ENCODE data around the gene FAM135A.
"Not testable (repeated sequence)": the region's sequence is repeated elsewhere in the genome, so short reads cannot be mapped to it uniquely, and the experiment has no call there.

FAM135A gene

GRCh38 chr6:70396796-70397729 lies 16.2 kb upstream of the FAM135A start:
- DNase-seq, result no peak

- DNase-seq, result no peak
Measured at GRCh38 chr6:70398783-70399728, 14.3 kb upstream of the FAM135A start.

DNA sequence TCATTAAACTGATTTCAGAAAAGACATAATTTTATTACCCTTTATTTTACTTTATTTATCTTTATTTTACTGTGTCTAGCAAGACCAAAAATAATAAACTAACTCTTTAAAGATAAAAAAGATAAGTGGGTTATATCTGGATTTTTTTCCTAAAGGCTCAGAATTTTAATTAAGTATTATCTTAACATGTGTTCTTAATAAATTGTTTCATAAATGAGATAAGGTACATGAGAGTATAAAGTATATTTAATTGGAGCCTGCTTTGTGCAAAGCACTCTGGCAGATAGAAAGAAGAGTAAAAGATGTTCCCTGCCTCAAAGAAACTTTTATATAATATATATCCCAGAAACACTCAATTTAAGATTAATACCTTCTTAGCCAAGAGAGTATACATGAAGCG lies 8.7 kb upstream of the FAM135A start:
- DNase-seq, result no peak

- no peak for DNase-seq
Measured at GRCh38 chr6:70409216-70409615, 4.1 kb upstream of the FAM135A start.

- no peak for DNase-seq
Measured at GRCh38 chr6:70411542-70412251, 1.6 kb upstream of the FAM135A start.

DNA sequence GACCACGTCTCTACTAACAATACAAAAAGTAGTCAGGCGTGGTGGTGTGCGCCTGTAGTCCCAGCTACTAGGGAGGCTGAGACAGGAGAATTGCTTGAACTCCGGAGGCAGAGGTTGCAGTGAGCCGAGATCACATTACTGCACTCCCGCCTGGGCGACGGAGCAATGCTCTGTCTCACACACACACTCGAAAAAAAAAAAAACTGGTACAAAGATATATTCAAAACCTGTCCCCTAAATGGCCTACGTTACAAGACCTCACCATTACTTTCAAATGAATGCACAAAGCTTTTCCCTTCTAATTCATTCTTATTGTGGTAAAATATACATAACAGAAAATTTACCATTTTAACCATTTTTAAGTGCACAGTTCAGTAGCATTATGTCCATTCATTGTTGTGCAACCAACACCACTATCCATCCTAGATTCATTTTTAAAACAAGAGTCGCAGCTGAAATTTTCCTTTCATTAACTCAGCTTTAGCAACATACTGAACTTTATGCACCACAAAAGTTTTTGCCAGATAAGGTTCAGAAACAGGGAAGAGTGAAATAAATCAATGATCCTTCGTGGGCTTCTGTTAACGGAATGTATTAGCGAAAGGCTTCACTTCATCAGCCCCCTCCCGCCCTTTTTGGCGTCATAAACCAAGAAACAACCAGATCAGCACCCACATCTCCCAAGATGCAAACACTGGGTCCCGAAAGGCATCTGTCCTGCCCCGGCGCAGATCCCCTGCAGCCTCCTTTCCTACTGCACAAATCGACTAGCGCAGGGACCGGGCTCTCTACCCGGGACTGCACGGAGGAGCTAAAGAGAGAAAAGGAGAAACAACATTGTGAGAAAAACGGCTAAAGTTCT lies 825 bp upstream of the FAM135A start:
- no peak for DNase-seq

GRCh38 chr6:70413992-70414494 lies 735 bp downstream of the FAM135A start:
- peak; percentile 23 for DNase-seq

DNA sequence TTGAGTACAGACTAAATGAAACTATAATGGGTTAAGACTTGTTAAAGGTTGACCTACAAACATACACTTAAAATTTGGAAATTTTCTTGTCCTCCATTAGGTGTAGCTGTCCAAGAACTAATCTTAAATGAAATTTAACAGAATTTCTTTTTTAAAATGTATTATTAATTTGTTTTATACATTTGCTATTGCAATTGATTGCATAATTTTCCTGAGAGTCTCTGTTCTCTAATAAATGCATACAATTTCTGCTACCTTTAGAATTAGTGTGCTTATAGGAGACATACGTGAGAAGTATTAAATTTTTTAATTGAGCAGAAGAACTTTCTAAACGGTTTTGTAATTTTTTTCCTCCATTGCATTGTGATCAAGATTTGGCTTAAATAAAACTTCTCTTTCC lies 1.5 kb downstream of the FAM135A start:
- DNase-seq, result no peak

- peak; percentile 9 for DNase-seq
Measured at GRCh38 chr6:70415247-70415646, 1.9 kb downstream of the FAM135A start.

- no peak for DNase-seq
Measured at GRCh38 chr6:70415660-70416059, 2.4 kb downstream of the FAM135A start.

GRCh38 chr6:70421509-70421908 lies 8.2 kb downstream of the FAM135A start:
- no peak for DNase-seq

GRCh38 chr6:70423189-70424134 lies 10.2 kb downstream of the FAM135A start:
- no peak for DNase-seq

DNA sequence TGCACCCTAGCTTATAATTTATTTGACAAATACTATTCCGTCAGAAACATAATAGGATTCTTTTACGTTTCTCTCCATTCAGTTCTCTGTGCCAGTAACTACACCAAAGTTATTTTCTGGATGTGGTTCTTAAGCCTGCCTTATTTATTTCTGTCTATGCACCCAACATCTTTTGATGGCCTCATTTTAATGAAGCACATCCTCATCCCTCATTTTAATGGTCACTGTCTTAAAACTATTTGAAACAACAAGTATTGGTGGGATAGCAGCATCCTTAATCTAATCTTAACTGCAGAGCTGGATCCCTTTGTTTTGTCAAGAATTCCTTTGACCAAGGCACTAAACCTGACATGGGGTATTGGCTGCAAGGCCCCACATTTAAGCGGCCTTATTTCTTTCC lies 11.0 kb downstream of the FAM135A start:
- DNase-seq, result no peak

DNA sequence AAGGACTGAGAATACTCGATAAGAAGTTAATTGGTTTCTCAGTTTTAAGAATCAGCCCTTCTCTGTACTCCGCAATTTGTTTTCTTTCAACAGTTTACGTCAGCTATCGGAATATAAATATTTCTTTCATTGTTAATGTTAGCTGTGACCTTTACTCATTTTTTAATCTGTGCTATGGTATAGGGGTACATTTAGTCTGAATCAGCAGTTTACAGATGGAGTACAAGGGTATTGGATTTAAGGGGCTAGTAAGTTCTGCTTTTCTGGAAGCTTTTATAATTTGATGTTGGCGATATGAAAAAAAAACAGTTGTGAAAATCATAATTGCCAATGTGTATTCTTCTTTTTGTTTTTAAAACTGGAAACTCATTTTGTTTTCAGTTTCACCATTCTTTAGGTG lies 23.0 kb downstream of the FAM135A start:
- no peak for DNase-seq

GRCh38 chr6:70445001-70445400 lies 31.7 kb downstream of the FAM135A start:
- no peak for DNase-seq

GRCh38 chr6:70447343-70448070 lies 34.2 kb downstream of the FAM135A start:
- not testable (repeated sequence) for DNase-seq

DNA sequence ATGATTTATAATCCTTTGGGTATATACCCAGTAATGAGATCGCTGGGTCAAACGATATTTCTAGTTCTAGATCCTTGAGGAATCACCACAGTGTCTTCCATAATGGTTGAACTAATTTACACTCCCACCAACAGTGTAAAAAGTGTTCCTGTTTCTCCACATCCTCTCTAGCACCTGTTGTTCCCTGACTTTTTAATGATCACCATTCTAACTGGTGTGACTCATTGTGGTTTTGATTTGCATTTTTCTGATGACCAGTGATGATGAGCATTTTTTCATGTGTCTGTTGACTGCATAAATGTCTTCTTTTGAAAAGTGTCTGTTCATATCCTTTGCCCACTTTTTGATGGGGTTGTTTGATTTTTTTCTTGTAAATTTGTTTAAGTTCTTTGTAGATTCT lies 40.6 kb downstream of the FAM135A start:
- not testable (repeated sequence) for DNase-seq

DNA sequence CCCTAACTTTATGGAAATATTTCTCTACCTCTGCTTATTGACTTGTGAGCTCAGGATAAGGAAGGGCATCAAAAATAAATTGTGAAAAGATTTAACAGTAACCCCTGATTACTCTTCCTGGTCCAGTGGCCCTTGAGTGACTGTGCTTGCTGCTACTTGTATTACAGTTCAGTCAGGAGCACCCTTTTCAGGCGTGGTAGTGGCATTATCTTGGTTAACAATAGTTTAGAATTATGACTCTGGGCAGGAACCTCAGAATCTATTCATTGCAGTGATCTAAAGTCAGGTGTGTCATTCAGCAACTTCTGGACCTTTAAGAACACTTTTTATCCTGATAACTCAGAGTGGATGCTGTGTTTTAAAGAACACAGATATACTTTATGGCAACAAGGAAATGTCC lies 43.4 kb downstream of the FAM135A start:
- DNase-seq, result no peak

GRCh38 chr6:70459235-70459634 lies 45.9 kb downstream of the FAM135A start:
- no peak for DNase-seq

GRCh38 chr6:70459699-70460098 lies 46.4 kb downstream of the FAM135A start:
- DNase-seq, result not testable (repeated sequence)

Measured in activated CD4-positive, alpha-beta T cell treated with anti-CD3 and anti-CD28 coated beads, Interleukin-2, Interleukin-6, amounts not matched to agents 100 ng/mL and 50 ng/mL, durations not matched to agents 16 hours and 8 hours (primary cell).